ENCODE results near the gene CARMIL3.

DNA sequence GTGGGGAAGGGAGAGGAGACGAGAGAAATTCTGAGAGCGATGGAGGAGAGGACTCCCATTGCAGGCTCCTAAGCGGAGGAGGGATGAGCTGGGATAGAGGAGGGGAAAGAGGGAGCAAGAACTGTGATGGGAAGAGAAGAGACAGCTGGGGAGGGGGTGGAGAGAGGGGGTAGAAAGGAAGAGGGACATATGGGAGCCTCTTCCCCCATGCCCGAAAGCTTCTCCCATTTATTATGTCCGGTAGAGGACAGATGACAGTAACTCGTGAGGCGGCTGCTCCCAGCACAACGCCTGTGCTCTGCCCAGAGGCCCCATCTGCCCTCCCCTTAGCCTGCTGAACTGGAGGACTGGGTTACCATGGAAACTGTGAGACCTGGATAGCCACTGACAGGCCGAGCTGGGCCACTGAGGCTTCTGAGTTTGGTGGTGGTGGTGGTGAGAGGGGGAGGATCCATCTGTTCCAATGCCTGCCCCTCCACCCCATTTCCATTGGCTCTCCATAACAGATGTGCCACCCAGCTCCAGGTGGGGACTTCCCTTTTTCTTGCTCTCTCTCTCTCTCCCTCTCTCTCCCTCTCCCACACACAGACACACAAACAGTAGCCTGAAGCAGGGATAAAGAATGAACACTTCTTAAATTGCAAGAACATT lies 27.8 kb downstream of the CARMIL3 start:
- TF ChIP-seq NRF1 (IDR thresholded peaks at IDR 0.05; ENCODE audit: low read depth, low read length), result no peak
- TF ChIP-seq, protein P1, sequence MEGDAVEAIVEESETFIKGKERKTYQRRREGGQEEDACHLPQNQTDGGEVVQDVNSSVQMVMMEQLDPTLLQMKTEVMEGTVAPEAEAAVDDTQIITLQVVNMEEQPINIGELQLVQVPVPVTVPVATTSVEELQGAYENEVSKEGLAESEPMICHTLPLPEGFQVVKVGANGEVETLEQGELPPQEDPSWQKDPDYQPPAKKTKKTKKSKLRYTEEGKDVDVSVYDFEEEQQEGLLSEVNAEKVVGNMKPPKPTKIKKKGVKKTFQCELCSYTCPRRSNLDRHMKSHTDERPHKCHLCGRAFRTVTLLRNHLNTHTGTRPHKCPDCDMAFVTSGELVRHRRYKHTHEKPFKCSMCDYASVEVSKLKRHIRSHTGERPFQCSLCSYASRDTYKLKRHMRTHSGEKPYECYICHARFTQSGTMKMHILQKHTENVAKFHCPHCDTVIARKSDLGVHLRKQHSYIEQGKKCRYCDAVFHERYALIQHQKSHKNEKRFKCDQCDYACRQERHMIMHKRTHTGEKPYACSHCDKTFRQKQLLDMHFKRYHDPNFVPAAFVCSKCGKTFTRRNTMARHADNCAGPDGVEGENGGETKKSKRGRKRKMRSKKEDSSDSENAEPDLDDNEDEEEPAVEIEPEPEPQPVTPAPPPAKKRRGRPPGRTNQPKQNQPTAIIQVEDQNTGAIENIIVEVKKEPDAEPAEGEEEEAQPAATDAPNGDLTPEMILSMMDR (IDR thresholded peaks at IDR 0.05; ENCODE audit: control extremely low read depth in 1 of 3, insufficient read depth in 1 of 3, low read depth in 1 of 3, low read length in 3 of 3), result no peak
- no peak for TF ChIP-seq POLR2A (IDR thresholded peaks at IDR 0.05; ENCODE audit: control extremely low read depth in 1 of 2, low read depth in 2 of 2, low read length in 2 of 2)
- no peak for TF ChIP-seq EZH2 (IDR thresholded peaks at IDR 0.05; ENCODE audit: low read depth, low read length, severe bottlenecking)
- no peak for TF ChIP-seq ATF2 (IDR thresholded peaks at IDR 0.05; ENCODE audit: low read length)
- TF ChIP-seq, protein P2, sequence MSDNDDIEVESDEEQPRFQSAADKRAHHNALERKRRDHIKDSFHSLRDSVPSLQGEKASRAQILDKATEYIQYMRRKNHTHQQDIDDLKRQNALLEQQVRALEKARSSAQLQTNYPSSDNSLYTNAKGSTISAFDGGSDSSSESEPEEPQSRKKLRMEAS (IDR thresholded peaks at IDR 0.05), result no peak
- TF ChIP-seq TEAD4 (IDR thresholded peaks at IDR 0.05; ENCODE audit: low read depth, low read length), result no peak
- TF ChIP-seq, protein P3, sequence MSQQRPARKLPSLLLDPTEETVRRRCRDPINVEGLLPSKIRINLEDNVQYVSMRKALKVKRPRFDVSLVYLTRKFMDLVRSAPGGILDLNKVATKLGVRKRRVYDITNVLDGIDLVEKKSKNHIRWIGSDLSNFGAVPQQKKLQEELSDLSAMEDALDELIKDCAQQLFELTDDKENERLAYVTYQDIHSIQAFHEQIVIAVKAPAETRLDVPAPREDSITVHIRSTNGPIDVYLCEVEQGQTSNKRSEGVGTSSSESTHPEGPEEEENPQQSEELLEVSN (IDR thresholded peaks at IDR 0.05), result no peak
- TF ChIP-seq TAF1 (IDR thresholded peaks at IDR 0.05; ENCODE audit: low read depth, low read length), result no peak
- no peak for TF ChIP-seq ZNF274 (IDR thresholded peaks at IDR 0.05; ENCODE audit: borderline replicate concordance, extremely low read depth, low read length)

Data from H1 (cell line).